ENCODE results near the gene WDFY1. TPM values are rescaled to one million over a fixed set of nuclear protein-coding genes. Genes with fewer than 3 reads are reported as not detected.
"Not testable (repeated sequence)": the region's sequence is repeated elsewhere in the genome, so short reads cannot be mapped to it uniquely, and the experiment has no call there.

Gene WDFY1
- polyA plus RNA-seq, 12 donors, result 21.0 to 40.8 (median 33.9) TPM; not detected in 1

DNA sequence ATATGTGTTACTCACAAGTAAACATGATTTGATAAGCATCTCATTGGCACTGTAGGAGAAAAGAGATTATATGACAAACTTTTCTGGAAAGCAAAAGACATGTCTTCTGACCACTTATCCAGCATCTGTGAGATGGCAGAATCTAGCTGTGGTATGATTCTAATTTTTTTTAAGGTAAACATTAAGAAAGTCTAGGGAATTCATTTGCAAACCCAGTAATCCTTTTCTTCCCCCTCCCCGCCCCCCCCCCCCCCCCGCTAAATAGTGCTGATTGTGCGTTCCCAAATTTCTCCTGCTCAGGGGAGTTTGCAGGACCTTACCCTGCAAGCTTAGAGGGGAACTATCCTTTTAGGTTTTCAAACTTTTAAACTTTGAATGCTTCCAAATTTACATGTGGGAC is 24.2 kb upstream of the WDFY1 start:
- no peak for DNase-seq

DNA sequence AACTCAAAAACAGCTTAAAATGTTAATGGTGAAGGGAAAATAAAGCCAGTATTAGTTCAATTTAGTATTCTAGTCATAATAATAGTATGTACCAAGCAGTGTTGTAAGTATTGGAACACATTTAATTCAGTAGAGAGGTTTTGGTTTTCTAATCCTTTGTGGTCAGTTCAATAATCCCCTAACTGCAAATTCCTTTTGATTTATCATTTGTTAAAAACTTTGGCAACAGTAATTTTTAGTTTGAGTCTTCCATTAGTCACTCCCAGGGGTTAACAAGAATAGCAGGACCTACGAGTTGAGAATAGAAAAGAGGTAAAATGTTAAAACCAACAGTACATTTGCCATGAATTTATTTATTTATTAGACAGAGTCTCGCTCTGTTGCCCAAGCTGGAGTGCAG is 22.8 kb upstream of the WDFY1 start:
- DNase-seq, result no peak

DNA sequence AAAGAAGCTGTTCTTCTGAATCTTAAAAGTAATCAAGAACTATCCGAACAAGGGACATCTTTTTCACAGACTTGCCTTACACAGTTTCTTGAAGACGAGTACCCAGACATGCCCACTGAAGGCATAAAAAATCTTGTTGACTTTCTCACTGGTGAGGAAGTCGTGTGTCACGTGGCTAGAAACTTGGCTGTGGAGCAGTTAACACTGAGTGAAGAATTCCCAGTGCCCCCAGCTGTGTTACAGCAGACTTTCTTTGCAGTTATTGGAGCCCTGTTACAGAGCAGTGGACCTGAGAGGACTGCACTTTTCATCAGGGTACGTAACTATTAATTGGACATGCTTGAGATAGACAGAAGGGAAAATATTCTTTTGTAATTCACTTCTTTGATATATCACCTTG is 14.6 kb upstream of the WDFY1 start:
- no peak for DNase-seq

GRCh38 chr2:223957092-223957851 is 12.1 kb upstream of the WDFY1 start, which contains the start of gene MRPL44:
Gene MRPL44 (plus strand): TSS chr2:223957463. CDS start chr2:223957473, 10 bp downstream.
- DNase-seq, result peak; percentile 98

GRCh38 chr2:223956300-223956699 is 11.2 kb upstream of the WDFY1 start:
- no peak for DNase-seq

GRCh38 chr2:223954401-223954800 is 9.3 kb upstream of the WDFY1 start:
- no peak for DNase-seq

DNA sequence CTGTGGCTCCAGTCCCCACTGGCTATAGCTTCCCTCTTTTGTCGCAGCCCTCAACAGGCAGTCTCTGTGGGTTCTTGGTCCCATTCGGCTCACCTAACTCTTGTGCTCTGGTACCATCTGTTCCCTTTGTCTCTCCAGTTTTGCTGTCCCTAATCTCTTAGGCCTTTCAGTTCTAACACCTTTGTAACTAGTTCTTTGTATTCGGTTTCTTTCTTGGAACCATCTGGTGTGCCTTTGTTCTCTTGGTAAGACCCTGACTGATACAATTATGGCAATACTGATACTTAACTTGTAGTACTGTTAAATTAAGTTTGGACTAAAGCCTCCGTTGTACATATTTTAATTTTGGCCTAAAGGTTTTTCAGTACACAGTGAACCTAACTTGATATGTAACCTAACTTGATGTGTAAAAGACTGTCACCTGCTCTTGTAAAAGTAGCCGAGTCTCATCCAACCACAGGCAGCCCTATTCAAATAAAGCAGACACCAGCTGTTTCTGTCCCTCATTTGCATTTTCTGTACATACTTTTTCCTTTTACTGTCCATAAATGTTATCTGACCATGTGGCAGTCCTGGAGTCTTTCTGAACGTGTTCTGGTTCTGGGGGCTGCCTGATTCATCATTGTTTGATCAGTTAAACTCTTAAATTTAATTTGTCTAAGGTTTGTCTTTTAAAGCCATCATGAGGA is 7.3 kb upstream of the WDFY1 start:
- DNase-seq, result no peak

GRCh38 chr2:223950448-223951347 is 5.6 kb upstream of the WDFY1 start:
- DNase-seq, result no peak

DNA sequence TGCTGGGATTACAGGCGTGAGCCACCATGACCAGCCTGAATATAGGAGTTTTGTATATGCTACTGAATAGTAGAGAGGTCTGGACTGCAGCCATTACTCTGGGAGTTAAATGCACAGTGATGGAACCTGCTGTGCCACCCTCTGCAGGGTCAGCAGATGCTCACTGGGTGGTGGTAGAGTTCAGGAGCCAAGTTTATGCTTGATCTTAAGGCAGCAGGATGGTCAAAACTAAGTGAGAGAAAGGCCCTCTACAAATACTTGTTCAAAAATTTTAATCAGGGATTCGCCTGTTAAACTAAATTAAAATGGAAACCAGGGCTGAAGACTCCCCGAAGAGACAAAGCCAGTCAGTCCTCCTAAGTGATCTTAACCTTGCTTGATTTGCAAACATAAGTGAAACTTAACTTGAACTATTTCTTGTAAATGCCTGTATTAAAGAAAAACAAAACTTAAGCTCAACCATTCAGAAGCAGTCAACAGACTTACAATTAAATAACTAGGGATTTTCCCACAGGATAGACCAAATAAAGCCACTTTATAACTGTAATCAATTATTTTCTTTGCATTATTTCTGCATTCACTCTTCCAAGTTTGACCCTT is 4.2 kb upstream of the WDFY1 start:
- DNase-seq, result no peak

- DNase-seq, result no peak
These were observed 2.6 kb upstream of the WDFY1 start for GRCh38 chr2:223947711-223948205.

DNA sequence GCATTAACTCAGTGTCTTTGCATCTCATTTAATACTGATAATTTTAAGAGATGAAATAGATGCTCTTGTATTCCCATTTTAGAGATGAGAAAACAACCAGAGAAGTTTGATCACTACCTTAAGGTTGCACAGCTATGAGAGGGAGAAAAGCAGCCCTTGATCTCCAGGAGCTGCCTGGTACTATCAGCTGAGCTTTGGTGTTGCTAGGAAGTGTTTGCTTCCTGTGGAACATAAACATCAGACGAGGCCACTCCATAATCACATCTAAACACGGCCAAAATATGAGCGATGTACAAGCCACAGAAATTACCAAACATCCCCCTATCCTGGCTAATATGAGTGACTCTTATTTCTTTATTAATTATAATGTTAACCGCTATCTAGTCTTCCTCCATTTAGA is 620 bp upstream of the WDFY1 start:
- no peak for DNase-seq

DNA sequence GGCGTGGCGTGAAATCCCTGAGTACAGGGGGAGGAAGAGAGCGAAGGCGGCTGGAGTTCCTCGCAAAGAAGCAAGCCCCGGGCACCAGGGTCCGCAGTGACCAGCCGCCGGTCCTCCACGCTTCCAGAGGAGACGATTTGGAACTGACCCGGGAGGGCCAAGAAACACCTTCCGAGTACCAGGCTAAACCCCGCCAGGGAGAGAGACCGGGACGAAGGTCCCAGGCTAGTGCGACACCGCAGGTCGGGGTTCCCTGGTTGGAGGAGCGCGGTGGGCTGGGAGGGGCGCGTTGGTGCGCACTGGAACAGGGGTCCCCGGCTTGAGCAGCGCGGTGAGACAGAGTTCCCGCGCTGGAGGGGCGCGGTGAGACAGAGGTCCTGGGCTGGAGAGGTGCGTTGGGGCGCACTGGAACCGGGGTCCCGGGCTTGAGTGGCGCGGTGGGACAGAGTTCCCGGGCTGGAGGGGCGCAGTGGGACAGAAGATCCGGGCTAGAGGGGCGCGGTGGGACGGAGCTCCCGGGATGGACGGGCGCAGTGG is 901 bp downstream of the WDFY1 start:
- DNase-seq, result peak; percentile 35

DNA sequence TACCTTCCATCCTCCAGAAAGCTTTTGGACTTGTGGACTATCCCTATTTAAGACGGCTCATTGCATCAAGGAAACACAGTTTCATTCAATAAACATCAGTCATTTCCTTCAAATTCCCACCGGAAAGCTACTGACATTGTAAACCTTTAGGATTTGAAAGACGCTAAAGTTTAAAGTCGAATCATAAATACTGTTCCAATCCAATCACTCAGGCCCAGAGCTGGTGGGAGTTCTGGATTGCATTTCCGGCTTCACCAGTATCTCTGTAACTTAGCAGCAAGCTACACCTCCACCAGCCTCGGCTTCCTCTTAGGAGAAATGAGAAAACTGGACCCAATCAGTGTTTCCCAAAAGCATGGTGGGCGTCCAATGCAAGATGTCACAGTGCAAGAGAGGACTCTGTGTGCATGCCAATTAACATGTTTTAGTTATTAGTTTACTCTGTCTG is 1.6 kb downstream of the WDFY1 start:
- DNase-seq, result peak; percentile 26

GRCh38 chr2:223943135-223943534 is 2.0 kb downstream of the WDFY1 start:
- DNase-seq, result no peak

DNA sequence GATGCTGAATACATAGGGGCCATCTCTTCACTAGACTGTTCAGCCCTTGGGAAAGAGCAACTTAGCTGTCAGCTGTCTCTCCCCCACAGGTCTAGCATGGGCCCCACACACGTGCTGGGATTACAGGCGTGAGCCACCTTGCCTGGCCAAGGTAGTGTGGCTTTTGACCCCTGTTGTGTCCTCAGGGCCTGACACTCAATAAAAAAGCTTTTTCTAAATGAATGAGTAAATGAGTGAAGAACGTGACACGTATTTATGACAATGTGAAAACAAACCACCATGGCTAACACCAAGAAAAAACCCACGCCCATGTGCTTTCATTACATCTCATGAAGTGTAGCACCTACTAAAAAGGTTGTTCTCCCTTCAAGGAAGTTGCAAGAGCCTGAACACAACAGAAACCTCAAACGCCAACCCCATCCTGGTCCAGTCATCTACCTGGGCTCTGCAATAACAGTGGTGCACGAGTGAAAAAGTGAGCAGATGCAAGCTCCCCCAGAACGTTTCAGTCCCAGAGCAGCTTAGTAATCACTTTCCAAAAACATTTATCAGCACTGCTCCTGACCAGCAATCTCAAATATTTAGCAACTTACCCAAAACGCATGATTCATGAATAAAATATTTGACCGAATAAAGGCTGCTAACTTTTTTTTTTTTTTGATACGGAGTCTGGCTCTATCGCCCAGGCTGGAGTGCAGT is 3.4 kb downstream of the WDFY1 start:
- no peak for DNase-seq

GRCh38 chr2:223939438-223939837 is 5.7 kb downstream of the WDFY1 start:
- not testable (repeated sequence) for DNase-seq

- DNase-seq, result no peak
These were observed 7.6 kb downstream of the WDFY1 start for GRCh38 chr2:223937535-223937934.

- no peak for DNase-seq
These were observed 8.2 kb downstream of the WDFY1 start for GRCh38 chr2:223936862-223937326.

DNA sequence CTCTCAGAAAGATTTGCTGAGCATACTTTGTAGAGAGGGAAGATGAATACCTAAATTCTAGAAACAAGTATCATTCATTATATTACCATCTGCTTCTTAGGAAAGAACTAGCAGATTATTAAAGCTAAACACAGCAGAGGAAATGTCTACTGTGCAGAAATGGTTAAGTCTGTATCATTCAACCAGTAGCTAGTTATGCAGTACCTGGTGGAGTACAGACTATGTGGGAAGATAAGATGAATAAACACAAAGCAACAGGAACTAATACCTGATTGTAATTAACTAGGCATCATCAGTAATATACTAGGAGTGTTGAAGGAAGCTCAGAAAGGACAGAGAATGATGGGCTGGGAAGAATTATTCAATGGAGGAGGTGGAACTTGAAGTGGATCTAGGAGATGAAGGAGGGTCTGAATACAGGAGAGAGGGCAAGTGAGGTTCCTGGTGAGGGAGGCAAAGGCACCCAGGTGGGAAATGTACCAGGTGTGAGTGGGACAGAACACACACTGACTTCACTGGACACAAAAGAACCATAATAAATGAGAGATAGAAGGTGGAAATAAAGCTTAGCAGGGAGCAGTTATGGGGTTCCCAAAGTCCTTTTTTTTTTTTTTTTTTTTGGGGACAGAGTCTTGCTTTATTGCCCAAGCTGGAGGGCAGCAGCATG is 9.5 kb downstream of the WDFY1 start:
- DNase-seq, result no peak

GRCh38 chr2:223934870-223935269 is 10.3 kb downstream of the WDFY1 start:
- DNase-seq, result no peak

All from muscle of arm (tissue), 12 donors.